Activated naive CD8-positive, alpha-beta T cell treated with anti-CD3 and anti-CD28 coated beads, Interleukin-2, amount 10 ng/mL, durations not matched to agents 7 days and 5 days (primary cell): ENCODE measurements around the gene YPEL1. TPM values are rescaled to one million over a fixed set of nuclear protein-coding genes. Genes with fewer than 3 reads are reported as not detected.

Experiments used
- ATAC-seq: fragments of 150-1000 bp; cut with Tn5 transposase; one replicate; pipeline ENCODE4 v1.10.0; 2021; ENCODE audit warnings: low read depth, moderate library complexity
- POLR2A ChIA-PET: fragments of 350-600 bp; sonication (Branson Sonifier 250); formaldehyde crosslinking; loops from one replicate; lab custom pipeline; 2021; ENCODE audit warnings: antibody characterized with exemption; lab: Charles Lee
- DNase-seq: peaks from one replicate; pipeline ENCODE4 v3.0.0; 2021
- H3K27ac Mint-ChIP-seq: one replicate; pipeline ENCODE4 v1.8.0; 2022; ENCODE audit warnings: mild to moderate bottlenecking, mixed read lengths
- H3K27me3 Mint-ChIP-seq: one replicate; pipeline ENCODE4 v1.8.0; 2022; ENCODE audit warnings: mild to moderate bottlenecking, moderate library complexity, mixed read lengths
- H3K36me3 Mint-ChIP-seq: one replicate; pipeline ENCODE4 v1.8.0; 2021; ENCODE audit warnings: mild to moderate bottlenecking, mixed read lengths
- H3K4me1 Mint-ChIP-seq: one replicate; pipeline ENCODE4 v1.8.0; 2021; ENCODE audit warnings: mixed read lengths
- H3K4me3 Mint-ChIP-seq: one replicate; pipeline ENCODE4 v1.8.0; 2022; ENCODE audit warnings: mild to moderate bottlenecking, moderate library complexity, mixed read lengths
- H3K9me3 Mint-ChIP-seq: one replicate; pipeline ENCODE4 v1.8.0; 2021; ENCODE audit warnings: mixed read lengths
- total RNA-seq, 2 experiments: library from RNA; stranded (reverse); gene quantifications; one replicate each; pipeline ENCODE4 v1.2.3, GENCODE V29; 2021

YPEL1 gene
- total RNA-seq, 2 experiments from 2014 or later: 14.7 to 14.9 TPM

DNA sequence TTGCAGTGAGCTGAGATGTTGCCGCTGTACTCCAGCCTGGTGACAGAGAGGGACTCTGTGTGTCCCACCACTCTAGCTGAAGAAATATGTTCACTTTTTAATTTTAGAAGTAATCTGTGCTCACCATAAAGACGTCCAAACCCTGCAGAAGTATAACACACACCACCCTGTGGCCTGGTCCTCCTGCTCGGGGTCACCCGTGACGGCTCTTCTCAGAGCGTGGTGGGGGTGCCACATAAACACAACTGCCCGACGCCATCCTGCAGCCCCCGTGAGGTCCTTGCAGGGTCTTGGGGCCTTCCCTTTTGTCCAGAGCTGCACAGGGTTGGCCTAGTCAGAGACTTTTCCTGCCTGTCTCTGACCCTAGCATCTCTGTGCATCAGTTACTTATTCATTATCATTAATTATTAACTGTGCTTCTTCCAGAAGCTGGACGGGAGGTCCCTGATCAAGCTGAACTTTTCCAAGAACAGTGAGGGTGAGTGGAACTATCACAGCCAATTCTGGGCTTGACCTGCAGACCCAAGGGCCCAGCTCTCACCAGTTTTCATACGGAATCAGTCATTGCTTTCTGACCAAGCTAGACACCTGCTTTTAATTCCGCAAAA lies 60.9 kb downstream of the YPEL1 start:
- peaks cover 4% of the 10 kb centered on the region for H3K4me1 Mint-ChIP-seq
- POLR2A ChIA-PET: interaction anchor here (1.0 to 1.1 kb wide), 2 partner anchors 9 to 17 kb away, joined by 3 read pairs; partner anchors contain the start of gene PPIL2
- no peaks in the 10 kb centered on the region for H3K27me3 Mint-ChIP-seq
- no peak overlapping the region for H3K4me3 Mint-ChIP-seq
- ATAC-seq (no peak), DNase-seq (no peak)
- H3K27ac Mint-ChIP-seq: no peak overlapping the region
- H3K36me3 Mint-ChIP-seq: peaks cover 29% of the 10 kb centered on the region
- no peaks in the 10 kb centered on the region for H3K9me3 Mint-ChIP-seq

DNA sequence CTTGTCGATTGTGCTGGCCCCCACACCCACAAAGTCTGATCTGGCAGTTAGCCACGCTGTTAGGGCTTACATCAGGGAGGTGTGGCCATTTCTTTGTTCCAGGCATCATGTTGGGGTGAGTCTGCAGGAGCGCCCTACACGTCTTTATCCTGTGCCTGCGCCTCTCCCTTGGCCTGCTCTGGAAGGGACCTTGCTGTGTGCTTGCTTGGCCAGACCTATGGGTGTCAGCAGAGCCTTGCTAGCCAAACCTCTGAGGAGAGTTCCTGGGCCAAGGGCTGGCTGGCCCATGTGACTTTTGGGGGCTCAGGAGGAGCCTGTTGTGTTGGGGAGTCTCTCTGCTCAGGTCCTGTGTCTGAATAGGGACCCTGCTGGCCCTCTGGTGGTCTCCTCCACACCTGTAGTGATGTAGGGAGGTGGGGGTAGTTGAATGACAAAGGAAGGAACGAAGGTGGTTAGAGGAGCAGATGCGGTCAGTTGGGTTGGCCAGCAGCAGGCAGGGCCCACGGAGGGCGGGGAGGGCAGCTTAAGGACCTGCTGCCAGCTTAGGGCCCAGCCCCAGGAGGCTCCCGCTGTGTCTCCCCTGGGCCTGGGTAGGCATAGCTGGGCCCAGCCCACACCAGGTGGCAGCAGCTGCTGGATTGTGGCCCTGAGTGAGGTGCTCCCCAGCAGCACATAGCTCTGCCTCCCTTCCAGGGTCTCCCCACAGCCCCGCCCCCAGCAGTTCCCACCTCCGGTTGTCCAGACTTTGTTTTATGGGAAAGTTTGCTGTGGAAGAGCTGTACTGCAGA lies 61.9 kb downstream of the YPEL1 start:
- Mint-ChIP-seq H3K9me3 (no peaks in the 10 kb centered on the region), H3K27me3 (no peaks in the 10 kb centered on the region), H3K4me1 (peaks cover 8% of the 10 kb centered on the region), H3K27ac (no peak overlapping the region), H3K36me3 (peaks cover 29% of the 10 kb centered on the region), H3K4me3 (no peak overlapping the region)
- no peak for DNase-seq
- no peak for ATAC-seq
- POLR2A ChIA-PET: interaction anchor here (1.0 to 1.1 kb wide), 2 partner anchors 8 to 16 kb away, joined by 3 read pairs; partner anchors contain the start of gene PPIL2

DNA sequence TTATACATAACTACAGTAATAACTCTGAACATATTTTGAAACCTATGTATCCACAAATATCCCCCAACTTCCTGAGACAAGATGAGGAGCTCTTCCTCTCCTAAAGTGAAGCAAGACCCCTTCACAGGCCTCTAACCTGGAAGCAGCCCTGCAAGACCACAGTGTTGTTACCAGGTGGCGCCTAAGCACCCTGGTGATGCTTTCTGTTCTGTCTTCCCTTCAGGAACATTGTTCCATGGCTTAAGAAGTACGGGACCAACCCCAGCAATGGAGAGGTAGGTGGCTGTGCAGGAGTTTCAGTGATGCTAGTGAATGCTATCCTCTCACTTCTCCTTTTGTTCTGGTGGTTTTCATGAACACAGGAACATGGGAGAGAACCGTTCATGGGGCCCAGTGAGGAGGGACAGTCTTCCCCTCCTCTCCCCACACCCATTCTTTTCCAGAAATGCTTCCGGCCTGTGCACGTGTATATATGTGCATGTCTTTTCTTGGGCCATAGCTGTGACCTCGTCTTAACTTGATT lies 63.4 kb downstream of the YPEL1 start:
- no peak overlapping the region for H3K27ac Mint-ChIP-seq
- no peak for ATAC-seq
- no peak overlapping the region for H3K4me3 Mint-ChIP-seq
- DNase-seq: no peak
- POLR2A ChIA-PET: no interaction called here
- no peaks in the 10 kb centered on the region for H3K9me3 Mint-ChIP-seq
- H3K36me3 Mint-ChIP-seq: peaks cover 25% of the 10 kb centered on the region
- H3K27me3 Mint-ChIP-seq: no peaks in the 10 kb centered on the region
- H3K4me1 Mint-ChIP-seq: peaks cover 12% of the 10 kb centered on the region

DNA sequence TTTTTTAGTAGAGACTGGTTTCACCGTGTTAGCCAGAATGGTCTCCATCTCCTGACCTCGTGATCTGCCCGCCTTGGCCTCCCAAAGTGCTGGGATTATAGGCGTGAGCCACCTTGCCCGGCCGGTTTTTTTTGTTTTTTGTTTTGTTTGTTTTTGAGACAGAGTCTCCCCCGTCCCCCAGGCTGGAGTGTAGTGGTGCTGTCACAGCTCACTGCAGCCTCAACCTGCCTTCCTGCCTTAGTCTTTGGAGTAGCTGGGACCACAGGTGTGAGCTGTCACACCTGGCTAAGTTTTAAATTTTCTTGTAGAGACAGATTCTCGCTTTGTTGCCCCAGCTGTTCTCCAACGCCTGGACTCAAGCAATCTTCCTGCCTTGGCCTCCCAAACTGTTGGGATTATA lies 66.6 kb downstream of the YPEL1 start:
- Mint-ChIP-seq H3K4me3 (no peak overlapping the region), H3K27ac (no peak overlapping the region), H3K4me1 (peaks cover 23% of the 10 kb centered on the region), H3K9me3 (no peaks in the 10 kb centered on the region), H3K27me3 (no peaks in the 10 kb centered on the region), H3K36me3 (peaks cover 9% of the 10 kb centered on the region)
- ATAC-seq: no peak
- POLR2A ChIA-PET: no interaction called here
- DNase-seq: no peak

GRCh38 chr22:21666786-21667185 lies 68.8 kb downstream of the YPEL1 start:
- DNase-seq (no peak), ATAC-seq (no peak)
- Mint-ChIP-seq H3K36me3 (peaks cover 11% of the 10 kb centered on the region), H3K27ac (peak overlapping the region; percentile 97), H3K27me3 (no peaks in the 10 kb centered on the region), H3K9me3 (no peaks in the 10 kb centered on the region), H3K4me1 (peaks cover 23% of the 10 kb centered on the region), H3K4me3 (peak overlapping the region; percentile 94)
- POLR2A ChIA-PET: interaction anchor here (0.6 to 2.7 kb wide), 3 partner anchors 37 to 749 kb away, joined by 3 to 15 read pairs (median 5); partner anchors contain the start of gene YDJC

DNA sequence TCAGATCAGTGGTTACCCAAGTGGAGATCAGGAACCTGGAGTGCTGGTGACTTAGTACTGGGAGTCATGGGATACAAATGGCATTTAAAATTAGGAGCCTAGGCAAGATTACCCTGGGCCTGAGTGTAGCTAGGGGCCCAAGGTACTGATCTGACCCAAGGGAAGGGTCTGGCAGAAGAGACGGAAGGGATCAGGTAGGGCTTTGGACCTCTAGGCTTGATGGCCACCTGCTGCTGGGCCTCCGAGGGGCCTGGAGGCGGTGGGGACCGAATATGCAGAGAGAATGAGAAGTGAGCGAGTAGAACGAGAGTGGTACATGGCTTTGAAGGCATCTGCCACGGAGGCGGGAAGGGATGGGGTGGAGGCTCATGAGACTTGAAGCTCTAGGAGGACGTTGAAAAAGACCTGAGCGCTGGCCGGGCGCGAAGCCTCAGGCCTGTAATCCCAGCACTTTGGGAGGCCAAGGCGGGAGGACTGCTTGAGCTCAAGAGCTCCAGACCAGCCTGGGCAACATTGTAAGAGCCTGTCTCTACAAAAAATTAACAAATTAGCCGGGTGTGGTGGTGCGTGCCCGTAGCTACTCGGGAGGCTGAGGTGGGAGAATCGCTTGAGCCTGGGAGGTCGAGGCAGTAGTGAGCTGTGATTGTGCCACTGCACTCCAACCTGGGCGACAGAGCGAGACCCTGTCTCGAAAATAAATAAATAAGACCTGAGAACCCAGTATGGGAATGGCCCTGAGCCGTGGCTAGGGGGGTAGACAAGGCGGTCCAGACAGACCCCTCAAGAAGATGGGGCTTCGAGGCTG lies 70.3 kb downstream of the YPEL1 start:
- no peak for ATAC-seq
- no peaks in the 10 kb centered on the region for H3K9me3 Mint-ChIP-seq
- peaks cover 8% of the 10 kb centered on the region for H3K36me3 Mint-ChIP-seq
- H3K4me3 Mint-ChIP-seq: peak overlapping the region; percentile 94
- POLR2A ChIA-PET: interaction anchor here (0.8 to 2.7 kb wide), 14 partner anchors 7 to 101 kb away, joined by 3 to 15 read pairs (median 4); partner anchors contain the start of genes SDF2L1, YDJC and YPEL1
- DNase-seq: no peak
- H3K27ac Mint-ChIP-seq: peak overlapping the region; percentile 97
- H3K4me1 Mint-ChIP-seq: peaks cover 20% of the 10 kb centered on the region
- H3K27me3 Mint-ChIP-seq: no peaks in the 10 kb centered on the region

- DNase-seq (no peak), ATAC-seq (no peak)
- Mint-ChIP-seq H3K27me3 (no peaks in the 10 kb centered on the region), H3K4me3 (peak overlapping the region; percentile 61), H3K27ac (peak overlapping the region; percentile 22), H3K9me3 (no peaks in the 10 kb centered on the region), H3K36me3 (peaks cover 6% of the 10 kb centered on the region), H3K4me1 (peaks cover 15% of the 10 kb centered on the region)
- POLR2A ChIA-PET: no interaction called here
These were observed 71.9 kb downstream of the YPEL1 start for GRCh38 chr22:21663738-21664137.

DNA sequence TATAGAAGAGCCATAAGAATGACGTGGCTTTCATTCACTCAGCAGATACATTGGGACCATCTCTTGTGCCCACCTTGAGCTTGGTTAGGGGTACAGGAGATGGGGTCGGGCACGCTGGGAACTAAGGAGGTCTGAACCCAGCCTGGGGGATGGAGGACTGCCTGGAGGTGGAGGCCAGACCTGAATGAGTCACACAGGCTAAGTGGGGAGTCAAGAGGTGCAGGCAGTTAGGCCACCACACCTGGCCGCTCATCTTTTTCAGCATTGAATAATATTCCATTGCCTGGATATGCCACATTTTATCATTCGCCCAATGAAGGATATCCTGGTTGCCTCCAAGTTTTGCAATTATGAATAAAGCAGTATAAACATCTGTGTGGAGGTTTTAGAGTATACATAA lies 73.6 kb downstream of the YPEL1 start:
- ATAC-seq (no peak), DNase-seq (no peak)
- Mint-ChIP-seq H3K4me3 (no peak overlapping the region), H3K27me3 (no peaks in the 10 kb centered on the region), H3K4me1 (peaks cover 16% of the 10 kb centered on the region), H3K36me3 (peaks cover 4% of the 10 kb centered on the region), H3K9me3 (no peaks in the 10 kb centered on the region), H3K27ac (no peak overlapping the region)
- POLR2A ChIA-PET: no interaction called here

GRCh38 chr22:21660904-21661303 lies 74.7 kb downstream of the YPEL1 start:
- DNase-seq (no peak), ATAC-seq (no peak)
- H3K4me3 Mint-ChIP-seq: no peak overlapping the region
- peaks cover 23% of the 10 kb centered on the region for H3K4me1 Mint-ChIP-seq
- POLR2A ChIA-PET: no interaction called here
- peaks cover 4% of the 10 kb centered on the region for H3K36me3 Mint-ChIP-seq
- no peaks in the 10 kb centered on the region for H3K27me3 Mint-ChIP-seq
- no peaks in the 10 kb centered on the region for H3K9me3 Mint-ChIP-seq
- H3K27ac Mint-ChIP-seq: no peak overlapping the region

GRCh38 chr22:21659864-21660525 lies 75.6 kb downstream of the YPEL1 start:
- Mint-ChIP-seq H3K4me1 (peaks cover 17% of the 10 kb centered on the region), H3K27me3 (no peaks in the 10 kb centered on the region), H3K36me3 (peaks cover 4% of the 10 kb centered on the region), H3K4me3 (no peak overlapping the region), H3K9me3 (no peaks in the 10 kb centered on the region), H3K27ac (no peak overlapping the region)
- no peak for DNase-seq
- ATAC-seq: no peak
- POLR2A ChIA-PET: interaction anchor here (0.7 to 0.9 kb wide), 2 partner anchors 31 to 321 kb away, joined by 3 to 5 read pairs; no protein-coding TSS in a partner anchor

GRCh38 chr22:21657360-21658032 lies 78.1 kb downstream of the YPEL1 start:
- H3K4me1 Mint-ChIP-seq: peaks cover 18% of the 10 kb centered on the region
- no peaks in the 10 kb centered on the region for H3K9me3 Mint-ChIP-seq
- H3K4me3 Mint-ChIP-seq: peak overlapping the region; percentile 92
- H3K36me3 Mint-ChIP-seq: peaks cover 6% of the 10 kb centered on the region
- POLR2A ChIA-PET: interaction anchor here (0.7 to 2.1 kb wide), 10 partner anchors 8 to 325 kb away, joined by 3 to 12 read pairs (median 3); partner anchors contain the start of genes PPIL2, SDF2L1, TOP3B and YDJC
- peak overlapping the region; percentile 88 for H3K27ac Mint-ChIP-seq
- H3K27me3 Mint-ChIP-seq: no peaks in the 10 kb centered on the region
- ATAC-seq (peak; percentile 90), DNase-seq (peak; percentile 92)

GRCh38 chr22:21657020-21657359 lies 78.6 kb downstream of the YPEL1 start:
- no peaks in the 10 kb centered on the region for H3K9me3 Mint-ChIP-seq

More at GRCh38 chr22:21657020-21657359, 78.6 kb downstream of the YPEL1 start:
- no peak for DNase-seq
- Mint-ChIP-seq H3K27me3 (no peaks in the 10 kb centered on the region), H3K36me3 (peaks cover 6% of the 10 kb centered on the region), H3K4me1 (peaks cover 18% of the 10 kb centered on the region), H3K27ac (peak overlapping the region; percentile 88), H3K4me3 (peak overlapping the region; percentile 92)
- no peak for ATAC-seq
- POLR2A ChIA-PET: interaction anchor here (0.7 to 2.2 kb wide), 3 partner anchors 9 to 28 kb away, joined by 3 to 11 read pairs (median 6); partner anchors contain the start of genes PPIL2, SDF2L1 and YDJC
